ENCODE measurements around the gene LHPP. TPM values are rescaled to one million over a fixed set of nuclear protein-coding genes. Genes with fewer than 3 reads are reported as not detected.

Gene LHPP
- total and polyA plus RNA-seq, 10 of the 15 experiments (the other 5 are each of a cell fraction or from before 2014, with no cell fraction given) = 0.79 to 9.8 (median 6.7) TPM

DNA sequence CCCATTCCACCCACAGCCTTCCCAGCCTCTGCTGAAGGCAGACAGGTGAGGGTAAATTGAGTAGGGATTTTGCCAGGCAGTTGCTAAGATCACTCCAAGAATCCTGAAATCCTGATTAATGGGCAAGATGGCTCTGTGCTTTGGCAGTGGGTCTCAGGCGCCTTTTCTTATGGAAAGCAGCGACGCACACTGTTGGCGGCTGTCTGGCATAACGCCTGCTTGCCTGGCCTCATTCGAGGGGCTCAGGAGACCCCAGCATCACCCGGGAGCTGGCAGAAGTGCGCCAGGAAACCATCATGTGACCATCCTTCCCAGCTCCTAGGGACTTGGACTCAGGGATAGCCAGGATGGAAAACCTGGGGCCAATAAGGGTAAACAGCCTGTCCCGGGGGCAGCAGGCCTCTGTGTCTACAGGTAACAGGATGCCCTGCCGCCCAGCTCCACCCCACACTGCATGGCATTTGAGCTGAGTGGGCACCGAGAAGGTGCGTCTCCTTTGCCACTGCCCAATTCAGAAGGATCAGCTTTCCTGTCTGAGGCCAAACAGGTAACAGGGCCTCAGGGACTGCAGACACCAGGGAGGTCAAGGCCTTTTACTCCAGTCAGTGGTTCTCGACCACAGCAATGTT lies 184.0 kb downstream of the LHPP start (continued):
- TF ChIP-seq BCL3 (IDR thresholded peaks at IDR 0.05; ENCODE audit: borderline replicate concordance, insufficient read depth, low read depth, low read length, poor library complexity, severe bottlenecking) (no peak), RFX5 (IDR thresholded peaks at IDR 0.05; ENCODE audit: low read depth, low read length) (no peak), EGR1 (IDR thresholded peaks at IDR 0.05; ENCODE audit: borderline replicate concordance in 1 of 2, low read depth in 2 of 2, low read length in 2 of 2) (no peak)

GRCh38 chr10:124646483-124647352 lies 185.1 kb downstream of the LHPP start:
- POLR2A ChIA-PET = interaction anchor here (0.9 to 2.4 kb wide), 5 partner anchors 42 to 95 kb away, joined by 3 to 8 read pairs (median 5); no protein-coding TSS in a partner anchor

More at GRCh38 chr10:124646483-124647352, 185.1 kb downstream of the LHPP start:
- ATAC-seq = no peak
- 93% methylated on average over 19 of the region's 19 CpGs for WGBS (ENCODE audit: insufficient coverage, insufficient replicate concordance, low lambda C conversion rate, missing lambda C conversion rate)
- peak overlapping the region; percentile 87; the same call in 1 of the 2 replicates for H3K27ac ChIP-seq (ENCODE audit: control insufficient read depth, insufficient read depth)
- no peak for TF ChIP-seq TBL1XR1 (IDR thresholded peaks at IDR 0.05; ENCODE audit: low read depth, low read length)
- TF ChIP-seq CREM (IDR thresholded peaks at IDR 0.05; ENCODE audit: low read depth) = no peak
- TF ChIP-seq RAD51 (IDR thresholded peaks at IDR 0.05) = no peak
- no peak for TF ChIP-seq JUNB (IDR thresholded peaks at IDR 0.05)
- no peak for TF ChIP-seq DPF2 (IDR thresholded peaks at IDR 0.05)
- BruUV-seq (replicated peaks) = no TSS peak
- peaks cover 48% of the 10 kb centered on the region for H3K4me1 ChIP-seq (ENCODE audit: control insufficient read depth, insufficient read depth, low read length)
- H3K9ac ChIP-seq (ENCODE audit: control insufficient read depth, insufficient read depth, low read length) = no peak overlapping the region
- intact Hi-C loops (cut with micrococcal nuclease; ENCODE audit: unreplicated experiment) (loop anchor here (5.0 kb wide), 1 partner anchor 41 kb away; no protein-coding TSS in a partner anchor), in situ Hi-C loops (cut with MboI) (no loop called here)
- ChIA-PET CTCF (interaction anchor here (1.0 to 7.3 kb wide), 14 partner anchors 14 to 102 kb away, joined by 3 to 73 read pairs (median 6); no protein-coding TSS in a partner anchor), RAD21 (ENCODE audit: unreplicated experiment) (interaction anchor here (0.9 to 6.0 kb wide), 11 partner anchors 19 to 108 kb away, joined by 3 to 61 read pairs (median 10); no protein-coding TSS in a partner anchor), SMC1A (ENCODE audit: uncharacterized antibody, unreplicated experiment) (interaction anchor here (0.6 to 8.4 kb wide), 14 partner anchors 26 to 103 kb away, joined by 3 to 81 read pairs (median 3); no protein-coding TSS in a partner anchor)
- no peak for DNase-seq (ENCODE audit: low read depth, low spot score)
- no peaks in the 10 kb centered on the region; the same call in 1 of the 2 replicates for H4K20me1 ChIP-seq (ENCODE audit: control insufficient read depth, insufficient read depth)
- H3K4me3 ChIP-seq = no peak overlapping the region
- H3K27me3 ChIP-seq (replicated peaks in 1 of 2; ENCODE audit: control insufficient read depth in 2 of 2, insufficient read depth in 2 of 2, low read length in 1 of 2) = no peaks in the 10 kb centered on the region
- peaks cover 0 to 2% of the 10 kb centered on the region in 2 experiments; a peak in 3 of 4 replicates for H3K36me3 ChIP-seq (ENCODE audit: control insufficient read depth in 2 of 2, insufficient read depth in 2 of 2, low read length in 1 of 2)
- H3K79me2 ChIP-seq (ENCODE audit: control insufficient read depth, insufficient read depth, low read length) = peaks cover 16% of the 10 kb centered on the region
- H3K9me3 ChIP-seq (replicated peaks; ENCODE audit: control insufficient read depth, insufficient read depth, low read length) = no peaks in the 10 kb centered on the region
- FAIRE-seq = no peak
- H2AFZ ChIP-seq (ENCODE audit: control insufficient read depth, low read depth, low read length) = no peak overlapping the region
- H3K4me2 ChIP-seq (ENCODE audit: control insufficient read depth, insufficient read depth) = no peak overlapping the region
